BJ (cell line): ENCODE results near the gene MYH13. TPM values are rescaled to one million over a fixed set of nuclear protein-coding genes. Genes with fewer than 3 reads are reported as not detected.

ENCODE experiments used
- CTCF ChIA-PET: fragments of 350-600 bp; formaldehyde crosslinking; extraction: SDS; loops from one replicate; lab custom pipeline; 2021; ENCODE audit warnings: antibody characterized with exemption, inconsistent platforms; lab: Yijun Ruan, JAX
- POLR2A ChIA-PET: fragments of 300-600 bp; sonication (Branson Sonifier 250); formaldehyde crosslinking; extraction: SDS; loops from one replicate; lab custom pipeline; 2021; ENCODE audit warnings: antibody characterized with exemption; lab: Charles Lee
- DNase-seq: peaks from one replicate; pipeline ENCODE4 v3.0.0-alpha.2; 2011; ENCODE audit warnings: low read depth
- H3K27me3 ChIP-seq: 2 replicates; pipeline ENCODE4 v1.6.0; 2011; ENCODE audit warnings: low read length; ENCODE audit not compliant: control insufficient read depth, insufficient read depth
- H3K36me3 ChIP-seq: 2 replicates; pipeline ENCODE4 v1.5.1; 2011; ENCODE audit warnings: low read length; ENCODE audit not compliant: control insufficient read depth, insufficient read depth
- H3K4me3 ChIP-seq: 2 replicates; pipeline ENCODE4 v1.5.1; 2011; ENCODE audit warnings: low read depth, mild to moderate bottlenecking, control low read depth, low read length
- polyA plus RNA-seq: library from polyadenylated mRNA; depleted of rRNA; stranded (reverse); fragments of >200 nt; gene quantifications from 2 replicates; pipeline ENCODE4 v1.2.3, GENCODE V29; 2011
- TF ChIP-seq, protein P1 (sequence below): IDR thresholded peaks from 2 replicates; pipeline ENCODE4 v1.5.1; 2011; ENCODE audit warnings: low read depth, mild to moderate bottlenecking, control low read depth, inconsistent platforms, low read length, moderate library complexity; ENCODE audit not compliant: insufficient read depth

Gene MYH13
- polyA plus RNA-seq, 1 experiment, result not detected

GRCh38 chr17:10415161-10415560 lies 42.4 kb upstream of the MYH13 start:
- ChIA-PET CTCF (no interaction called here), POLR2A (no interaction called here)
- TF ChIP-seq, protein P1, sequence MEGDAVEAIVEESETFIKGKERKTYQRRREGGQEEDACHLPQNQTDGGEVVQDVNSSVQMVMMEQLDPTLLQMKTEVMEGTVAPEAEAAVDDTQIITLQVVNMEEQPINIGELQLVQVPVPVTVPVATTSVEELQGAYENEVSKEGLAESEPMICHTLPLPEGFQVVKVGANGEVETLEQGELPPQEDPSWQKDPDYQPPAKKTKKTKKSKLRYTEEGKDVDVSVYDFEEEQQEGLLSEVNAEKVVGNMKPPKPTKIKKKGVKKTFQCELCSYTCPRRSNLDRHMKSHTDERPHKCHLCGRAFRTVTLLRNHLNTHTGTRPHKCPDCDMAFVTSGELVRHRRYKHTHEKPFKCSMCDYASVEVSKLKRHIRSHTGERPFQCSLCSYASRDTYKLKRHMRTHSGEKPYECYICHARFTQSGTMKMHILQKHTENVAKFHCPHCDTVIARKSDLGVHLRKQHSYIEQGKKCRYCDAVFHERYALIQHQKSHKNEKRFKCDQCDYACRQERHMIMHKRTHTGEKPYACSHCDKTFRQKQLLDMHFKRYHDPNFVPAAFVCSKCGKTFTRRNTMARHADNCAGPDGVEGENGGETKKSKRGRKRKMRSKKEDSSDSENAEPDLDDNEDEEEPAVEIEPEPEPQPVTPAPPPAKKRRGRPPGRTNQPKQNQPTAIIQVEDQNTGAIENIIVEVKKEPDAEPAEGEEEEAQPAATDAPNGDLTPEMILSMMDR, result no peak
- Histone ChIP-seq H3K27me3 (no peaks in the 10 kb centered on the region), H3K4me3 (no peak overlapping the region), H3K36me3 (no peaks in the 10 kb centered on the region)
- DNase-seq, result no peak

GRCh38 chr17:10403589-10403988 lies 30.8 kb upstream of the MYH13 start:
- Histone ChIP-seq H3K4me3 (no peak overlapping the region), H3K27me3 (no peaks in the 10 kb centered on the region), H3K36me3 (no peaks in the 10 kb centered on the region)
- ChIA-PET POLR2A (no interaction called here), CTCF (interaction anchor here (1.1 kb wide), 1 partner anchor 23 kb away, joined by 4 read pairs; no protein-coding TSS in a partner anchor)
- TF ChIP-seq, protein P1, result no peak
- DNase-seq, result no peak

GRCh38 chr17:10398352-10398751 lies 25.5 kb upstream of the MYH13 start:
- POLR2A ChIA-PET, result no interaction called here
- DNase-seq, result no peak
- H3K36me3 ChIP-seq, result no peaks in the 10 kb centered on the region
- no peak overlapping the region for H3K4me3 ChIP-seq
- no peaks in the 10 kb centered on the region for H3K27me3 ChIP-seq
- TF ChIP-seq, protein P1, result no peak
- CTCF ChIA-PET, result no interaction called here

DNA sequence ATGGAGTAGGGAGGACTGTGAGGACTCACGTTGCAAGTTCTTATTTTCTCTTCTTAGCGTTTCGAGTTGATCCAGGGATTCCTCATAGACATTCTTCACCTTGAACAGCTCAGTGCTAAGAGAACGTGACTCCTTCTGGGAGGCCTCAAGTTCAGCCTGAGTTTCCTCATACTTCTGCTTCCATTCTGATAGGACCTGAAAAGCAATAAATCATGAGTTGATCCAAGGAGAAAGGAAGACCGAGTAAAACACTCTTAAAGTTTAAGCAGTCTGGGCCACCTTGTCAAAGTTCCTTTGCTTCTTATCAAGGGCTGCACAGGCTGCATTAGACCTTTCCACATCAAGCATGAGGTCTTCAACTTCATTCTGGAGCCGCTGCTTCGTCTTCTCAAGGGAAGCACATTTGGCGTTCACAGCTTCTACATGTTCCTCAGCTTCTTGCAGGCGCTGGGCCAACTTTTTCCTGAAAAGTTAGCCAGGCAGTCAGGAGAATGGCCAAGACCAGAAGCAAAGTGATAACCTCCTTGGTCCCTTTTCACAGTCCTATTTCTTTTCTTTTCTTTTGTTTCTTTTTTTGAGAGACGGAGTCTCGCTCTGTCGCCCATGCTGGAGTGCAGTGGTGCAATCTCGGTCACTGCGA lies 23.8 kb upstream of the MYH13 start:
- POLR2A ChIA-PET, result no interaction called here
- H3K27me3 ChIP-seq, result no peaks in the 10 kb centered on the region
- DNase-seq, result no peak
- no peaks in the 10 kb centered on the region for H3K36me3 ChIP-seq
- TF ChIP-seq, protein P1, result no peak
- H3K4me3 ChIP-seq, result no peak overlapping the region
- CTCF ChIA-PET, result no interaction called here

DNA sequence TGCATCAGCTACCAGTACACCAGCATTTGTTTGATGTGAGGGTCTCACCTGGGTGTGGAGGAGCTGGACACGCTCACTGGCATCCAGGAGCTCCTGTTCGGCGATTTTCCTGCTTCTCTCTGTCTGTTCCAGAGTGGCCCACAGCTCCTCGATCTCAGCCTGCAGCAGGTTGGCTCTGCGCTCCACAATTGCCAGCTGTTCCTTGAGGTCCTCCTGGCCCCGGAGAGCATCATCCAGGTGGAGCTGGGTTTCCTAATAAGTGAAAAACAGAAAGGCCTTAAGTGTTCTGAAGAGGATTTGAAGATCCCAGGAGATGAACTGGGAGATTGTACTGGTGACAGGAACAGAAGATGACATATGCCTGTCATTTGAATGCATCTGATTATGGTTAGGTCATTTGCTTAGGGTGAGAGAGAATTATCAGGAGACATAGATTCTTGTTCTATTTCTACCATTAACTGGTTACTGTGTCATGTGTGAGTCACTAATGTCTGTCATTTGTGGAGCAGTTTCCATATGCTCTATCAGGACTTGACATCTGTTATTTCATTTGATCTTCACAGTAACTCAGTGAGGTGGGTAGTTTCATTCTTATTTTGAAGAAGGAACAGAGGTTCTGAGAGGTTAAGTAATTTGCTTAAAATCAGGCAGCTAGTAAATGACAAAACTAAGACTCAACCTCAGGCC lies 21.5 kb upstream of the MYH13 start:
- ChIA-PET POLR2A (no interaction called here), CTCF (interaction anchor here (0.6 kb wide), 1 partner anchor 15 kb away, joined by 3 read pairs; no protein-coding TSS in a partner anchor)
- no peak overlapping the region for H3K4me3 ChIP-seq
- H3K36me3 ChIP-seq, result no peaks in the 10 kb centered on the region
- no peak for DNase-seq
- TF ChIP-seq, protein P1, result no peak
- no peaks in the 10 kb centered on the region for H3K27me3 ChIP-seq
